Measurements from ENCODE around the gene CDH3. TPM values are rescaled to one million over a fixed set of nuclear protein-coding genes. Genes with fewer than 3 reads are reported as not detected.

The CDH3 gene
- total and polyA plus RNA-seq, 4 donors, result 6.4 to 89.4 (median 15.8) TPM

GRCh38 chr16:68732741-68733399 is 87.8 kb downstream of the CDH3 start:
- no peak for TF ChIP-seq CTCF (IDR thresholded peaks at IDR 0.05; ENCODE audit: control extremely low read depth, extremely low read depth)
- H3K27ac ChIP-seq (ENCODE audit: low read depth in 1 of 2, low read length in 1 of 2), result no peak overlapping the region
- H3K9ac ChIP-seq (ENCODE audit: insufficient read depth in 1 of 2, low read length in 2 of 2), result no peak overlapping the region
- peaks cover 0 to 18% (median 8%) of the 10 kb centered on the region in 3 donors for H3K27me3 ChIP-seq (ENCODE audit: control insufficient read depth in 3 of 3, insufficient read depth in 3 of 3, low read length in 2 of 3)
- peaks cover 0 to 4% (median under 1%) of the 10 kb centered on the region in 5 donors for H3K4me1 ChIP-seq (ENCODE audit: control insufficient read depth in 5 of 5, insufficient read depth in 5 of 5, low read length in 5 of 5)
- no peak overlapping the region for H3K4me3 ChIP-seq
- 59 to 78% methylated on average over 4 of the region's 4 CpGs for WGBS, 2 donors
- DNase-seq (no peak), ATAC-seq (ENCODE audit: insufficient read depth, low FRiP score) (no peak)
- no peaks in the 10 kb centered on the region for H3K36me3 ChIP-seq (ENCODE audit: control insufficient read depth in 4 of 4, insufficient read depth in 4 of 4, low read length in 4 of 4)
- H3K9me3 ChIP-seq (ENCODE audit: control insufficient read depth in 4 of 4, insufficient read depth in 3 of 4, low read length in 3 of 4), result no peaks in the 10 kb centered on the region

DNA sequence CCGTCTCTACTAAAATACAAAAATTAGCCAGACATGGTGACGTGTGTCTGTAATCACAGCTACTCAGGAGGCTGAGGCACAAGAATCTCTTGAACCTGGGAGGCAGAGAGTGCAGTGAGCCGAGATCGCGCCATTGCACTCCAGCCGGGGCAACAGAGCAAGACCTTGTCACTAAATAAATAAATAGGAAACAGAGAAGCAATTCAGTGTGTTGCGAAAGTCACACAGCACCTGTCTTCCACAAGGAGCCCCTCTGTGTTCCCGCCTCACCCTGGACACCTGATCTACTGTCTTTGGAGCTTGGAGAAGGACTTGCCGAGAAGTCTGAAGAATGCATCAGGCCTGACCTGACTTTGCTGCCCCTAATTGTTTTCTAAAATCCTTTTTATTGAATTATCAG is 88.5 kb downstream of the CDH3 start:
- TF ChIP-seq CTCF (IDR thresholded peaks at IDR 0.05; ENCODE audit: control extremely low read depth, extremely low read depth), result no peak
- Histone ChIP-seq H3K9ac (ENCODE audit: insufficient read depth in 1 of 2, low read length in 2 of 2) (no peak overlapping the region), H3K4me3 (no peak overlapping the region), H3K36me3 (ENCODE audit: control insufficient read depth in 4 of 4, insufficient read depth in 4 of 4, low read length in 4 of 4) (no peaks in the 10 kb centered on the region), H3K9me3 (ENCODE audit: control insufficient read depth in 4 of 4, insufficient read depth in 3 of 4, low read length in 3 of 4) (no peaks in the 10 kb centered on the region), H3K27ac (ENCODE audit: low read depth in 1 of 2, low read length in 1 of 2) (no peak overlapping the region), H3K27me3 (ENCODE audit: control insufficient read depth in 3 of 3, insufficient read depth in 3 of 3, low read length in 2 of 3) (peaks cover 0 to 22% (median 8%) of the 10 kb centered on the region in 3 donors), H3K4me1 (ENCODE audit: control insufficient read depth in 5 of 5, insufficient read depth in 5 of 5, low read length in 5 of 5) (peaks cover 0 to 4% (median 3%) of the 10 kb centered on the region in 5 donors)
- DNase-seq, result no peak
- 88 to 92% methylated on average over 9 of the region's 9 CpGs for WGBS, 2 donors
- no peak for ATAC-seq (ENCODE audit: insufficient read depth, low FRiP score)

DNA sequence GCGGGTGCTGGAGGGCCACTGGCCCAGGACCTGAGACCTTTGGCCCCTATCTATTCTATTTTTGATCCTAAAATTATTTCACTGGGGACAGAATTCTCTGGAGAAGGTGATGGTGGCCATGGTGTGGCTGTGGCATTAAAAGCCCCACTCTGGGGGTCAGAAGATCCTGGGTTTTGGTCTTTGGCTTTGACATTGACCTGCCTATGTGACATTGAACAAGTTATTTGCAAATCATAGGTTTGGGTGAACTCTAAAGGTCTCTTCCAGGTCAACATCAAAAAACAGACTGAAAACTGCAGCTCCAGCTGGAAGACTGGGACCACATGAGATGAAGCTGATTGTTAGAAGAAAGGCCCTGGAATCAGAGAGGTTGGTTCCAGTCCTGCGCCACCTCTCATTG is 89.7 kb downstream of the CDH3 start:
- DNase-seq (no peak), ATAC-seq (ENCODE audit: insufficient read depth, low FRiP score) (no peak)
- no peak overlapping the region for H3K27ac ChIP-seq (ENCODE audit: low read depth in 1 of 2, low read length in 1 of 2)
- H3K4me1 ChIP-seq (ENCODE audit: control insufficient read depth in 5 of 5, insufficient read depth in 5 of 5, low read length in 5 of 5), result peaks cover 0 to 5% (median 3%) of the 10 kb centered on the region in 5 donors
- peaks cover 0 to 22% (median 8%) of the 10 kb centered on the region in 3 donors for H3K27me3 ChIP-seq (ENCODE audit: control insufficient read depth in 3 of 3, insufficient read depth in 3 of 3, low read length in 2 of 3)
- TF ChIP-seq CTCF (IDR thresholded peaks at IDR 0.05; ENCODE audit: control extremely low read depth, extremely low read depth), result no peak
- no peaks in the 10 kb centered on the region for H3K36me3 ChIP-seq (ENCODE audit: control insufficient read depth in 4 of 4, insufficient read depth in 4 of 4, low read length in 4 of 4)
- no peak overlapping the region for H3K9ac ChIP-seq (ENCODE audit: insufficient read depth in 1 of 2, low read length in 2 of 2)
- no peak overlapping the region for H3K4me3 ChIP-seq
- H3K9me3 ChIP-seq (ENCODE audit: control insufficient read depth in 4 of 4, insufficient read depth in 3 of 4, low read length in 3 of 4), result no peaks in the 10 kb centered on the region
- WGBS, 2 donors, result 97 to 98% methylated on average over 2 of the region's 2 CpGs
